GM18870 (cell line): ENCODE data around the gene TTLL4.

ENCODE experiments used
- ATAC-seq: cut with Tn5 transposase; IDR thresholded peaks from one replicate; pipeline ENCODE4 v1.9.1; 2021; ENCODE audit warnings: moderate library complexity; ENCODE audit not compliant: unreplicated experiment

Gene TTLL4

DNA sequence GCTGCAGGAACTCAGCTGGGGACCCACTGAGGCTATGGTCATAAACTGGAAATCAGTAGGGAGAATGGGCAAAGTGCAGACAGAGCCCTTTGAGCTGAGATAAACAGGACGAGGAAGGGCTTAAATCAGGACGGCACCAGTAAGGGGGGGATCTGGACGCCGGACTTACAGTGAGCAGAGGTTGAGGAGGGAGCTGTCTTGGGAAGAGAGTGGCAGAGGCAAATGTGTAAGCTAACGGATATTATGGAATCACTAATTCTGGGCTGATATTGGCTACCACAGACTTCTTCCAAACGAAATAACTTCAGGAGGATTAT lies 71.9 kb downstream of the TTLL4 start:
- ATAC-seq, result no peak

DNA sequence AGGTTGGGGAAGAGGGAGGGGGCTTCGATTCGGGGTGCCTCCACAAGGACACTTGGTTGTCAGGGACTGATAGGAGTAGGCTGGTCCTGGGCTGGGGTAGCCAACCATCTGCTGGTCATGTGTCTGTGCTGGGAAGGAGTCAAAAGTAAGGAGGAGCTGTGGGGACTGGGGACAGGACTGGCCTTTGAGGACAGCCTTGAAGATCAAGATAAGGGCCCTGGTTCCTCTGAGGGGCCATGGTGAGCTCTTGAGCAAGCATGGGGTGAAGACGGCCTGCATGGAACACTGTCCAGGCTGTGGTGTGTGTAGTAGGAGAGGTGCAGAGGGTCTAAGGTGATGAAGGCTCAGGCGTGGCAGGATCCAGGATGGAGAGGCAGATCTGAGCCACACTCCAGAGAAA lies 73.1 kb downstream of the TTLL4 start:
- no peak for ATAC-seq

- ATAC-seq, result no peak
Measured at GRCh38 chr2:218785103-218785502, 74.5 kb downstream of the TTLL4 start.

- ATAC-seq, result no peak
Measured at GRCh38 chr2:218786133-218786532, 75.5 kb downstream of the TTLL4 start.

DNA sequence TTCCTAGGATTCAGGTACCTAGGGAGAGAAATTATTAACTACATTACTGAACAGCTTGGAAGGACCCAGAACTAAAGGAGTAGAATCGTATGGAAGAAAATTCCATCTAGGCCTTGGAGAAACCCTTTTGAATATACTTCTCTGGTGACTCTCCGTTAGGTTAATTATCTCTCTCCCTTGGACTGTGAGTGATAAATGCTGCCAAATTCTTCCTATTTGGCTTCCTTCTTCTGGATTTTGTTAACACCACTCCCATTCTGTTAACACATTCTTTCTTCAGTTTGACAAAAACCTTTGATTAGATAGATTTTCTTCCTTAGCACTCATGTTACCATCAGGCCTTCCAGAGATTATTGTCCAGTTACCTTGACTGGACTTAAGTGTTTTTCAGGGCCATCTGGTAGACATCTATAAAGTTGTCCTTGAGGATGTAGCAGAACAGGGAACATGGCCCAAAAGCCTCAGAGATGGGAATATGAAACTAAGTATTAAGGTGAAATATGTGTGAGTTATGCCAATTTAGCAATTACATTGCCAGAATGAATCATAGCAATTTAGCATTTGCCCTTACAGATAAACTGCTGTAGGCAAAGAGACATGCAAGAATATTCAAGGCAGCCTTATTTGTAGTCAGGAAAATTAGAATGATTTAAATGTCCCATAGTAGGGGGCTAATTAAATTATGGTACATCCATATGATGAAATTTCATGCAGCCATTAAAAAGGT lies 78.1 kb downstream of the TTLL4 start:
- no peak for ATAC-seq

- no peak for ATAC-seq
Measured at GRCh38 chr2:218792433-218792832, 81.8 kb downstream of the TTLL4 start.

- no peak for ATAC-seq
Measured at GRCh38 chr2:218796691-218797090, 86.1 kb downstream of the TTLL4 start.

GRCh38 chr2:218798767-218799504 lies 88.3 kb downstream of the TTLL4 start:
- no peak for ATAC-seq

- no peak for ATAC-seq
Measured at GRCh38 chr2:218799990-218800389, 89.4 kb downstream of the TTLL4 start.

- no peak for ATAC-seq
Measured at GRCh38 chr2:218802386-218802994, 91.9 kb downstream of the TTLL4 start.

- ATAC-seq, result no peak
Measured at GRCh38 chr2:218804817-218805216, 94.2 kb downstream of the TTLL4 start.
